HG03196 (cell line): ENCODE data around the gene KCNQ1.
"Not testable (repeated sequence)": the region's sequence is repeated elsewhere in the genome, so short reads cannot be mapped to it uniquely, and the experiment has no call there.

ENCODE experiments used
- ATAC-seq: cut with Tn5 transposase; IDR thresholded peaks from one replicate; pipeline ENCODE4 v1.9.1; 2021; ENCODE audit not compliant: unreplicated experiment

KCNQ1 gene

GRCh38 chr11:2587976-2588748 is 143.4 kb downstream of the KCNQ1 start:
- no peak for ATAC-seq

GRCh38 chr11:2588809-2589537 is 144.2 kb downstream of the KCNQ1 start:
- no peak for ATAC-seq

GRCh38 chr11:2589538-2589934 is 144.7 kb downstream of the KCNQ1 start:
- ATAC-seq = no peak

- no peak for ATAC-seq
Observed at GRCh38 chr11:2590131-2590964, 145.5 kb downstream of the KCNQ1 start.

- ATAC-seq = no peak
Observed at GRCh38 chr11:2590965-2591754, 146.4 kb downstream of the KCNQ1 start.

- ATAC-seq = no peak
Observed at GRCh38 chr11:2591805-2592204, 147.0 kb downstream of the KCNQ1 start.

- ATAC-seq = no peak
Observed at GRCh38 chr11:2592559-2593392, 148.0 kb downstream of the KCNQ1 start.

GRCh38 chr11:2593393-2593950 is 148.7 kb downstream of the KCNQ1 start:
- ATAC-seq = no peak

- no peak for ATAC-seq
Observed at GRCh38 chr11:2594267-2594666, 149.5 kb downstream of the KCNQ1 start.

- ATAC-seq = no peak
Observed at GRCh38 chr11:2595204-2595603, 150.4 kb downstream of the KCNQ1 start.

- no peak for ATAC-seq
Observed at GRCh38 chr11:2599561-2600189, 154.9 kb downstream of the KCNQ1 start.

GRCh38 chr11:2609345-2609744 is 164.5 kb downstream of the KCNQ1 start:
- ATAC-seq = no peak

- no peak for ATAC-seq
Observed at GRCh38 chr11:2612884-2613571, 168.2 kb downstream of the KCNQ1 start.

- ATAC-seq = no peak
Observed at GRCh38 chr11:2621894-2622293, 177.1 kb downstream of the KCNQ1 start.

GRCh38 chr11:2625183-2625582 is 180.4 kb downstream of the KCNQ1 start:
- no peak for ATAC-seq

- ATAC-seq = no peak
Observed at GRCh38 chr11:2630679-2631078, 185.9 kb downstream of the KCNQ1 start.

GRCh38 chr11:2631161-2631560 is 186.4 kb downstream of the KCNQ1 start:
- no peak for ATAC-seq

- ATAC-seq = not testable (repeated sequence)
Observed at GRCh38 chr11:2639763-2640162, 195.0 kb downstream of the KCNQ1 start.

GRCh38 chr11:2641623-2642022 is 196.8 kb downstream of the KCNQ1 start:
- no peak for ATAC-seq
